HG02981 (cell line): Measurements from ENCODE around the gene CCDC120.

Experiments
- ATAC-seq: cut with Tn5 transposase; IDR thresholded peaks from one replicate; pipeline ENCODE4 v1.9.1; 2021; ENCODE audit warnings: mild to moderate bottlenecking, moderate library complexity; ENCODE audit not compliant: unreplicated experiment

Gene CCDC120

DNA sequence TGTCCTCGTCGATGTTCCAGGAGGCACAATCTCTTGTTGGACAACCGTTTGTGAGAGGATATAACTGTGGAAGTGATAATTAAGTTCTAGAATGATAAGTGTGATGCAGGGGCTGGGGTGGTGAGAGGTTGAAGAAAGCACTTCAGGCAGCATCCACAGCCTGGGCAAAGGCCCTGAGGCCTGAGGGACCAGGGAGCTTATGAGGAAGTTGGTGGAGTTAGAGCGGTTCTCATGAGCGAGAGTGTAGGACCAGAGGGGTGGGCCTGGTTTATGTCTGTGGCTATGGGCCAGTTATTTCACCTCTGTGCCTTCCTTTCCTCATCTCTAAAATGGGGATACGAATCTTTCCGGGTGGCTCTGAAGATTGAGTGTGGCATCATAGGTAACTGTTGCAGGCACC lies 2.7 kb downstream of the CCDC120 start:
- ATAC-seq: no peak

DNA sequence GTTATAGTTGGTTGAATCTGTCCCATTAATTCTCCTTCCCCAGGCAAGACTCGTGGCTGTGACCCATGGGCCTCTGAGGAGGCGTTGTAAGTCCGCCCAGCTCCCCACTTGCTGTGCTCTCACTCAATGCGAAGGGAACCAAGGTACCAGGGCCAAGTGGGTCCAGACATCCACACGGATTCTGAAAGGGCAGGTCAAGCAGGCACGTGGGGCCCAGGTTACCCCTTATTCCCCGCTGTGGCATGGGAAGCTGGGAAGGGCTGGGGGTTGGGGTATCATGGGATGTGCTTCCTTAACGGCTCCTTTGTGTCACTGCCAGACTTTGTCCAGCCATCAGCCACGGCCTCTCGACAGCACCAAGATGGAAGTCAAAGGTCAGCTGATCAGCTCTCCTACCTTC lies 3.1 kb downstream of the CCDC120 start:
- no peak for ATAC-seq

GRCh38 chrX:49063715-49064114 lies 4.9 kb downstream of the CCDC120 start:
- ATAC-seq: no peak

GRCh38 chrX:49064303-49064702 lies 5.5 kb downstream of the CCDC120 start:
- no peak for ATAC-seq

DNA sequence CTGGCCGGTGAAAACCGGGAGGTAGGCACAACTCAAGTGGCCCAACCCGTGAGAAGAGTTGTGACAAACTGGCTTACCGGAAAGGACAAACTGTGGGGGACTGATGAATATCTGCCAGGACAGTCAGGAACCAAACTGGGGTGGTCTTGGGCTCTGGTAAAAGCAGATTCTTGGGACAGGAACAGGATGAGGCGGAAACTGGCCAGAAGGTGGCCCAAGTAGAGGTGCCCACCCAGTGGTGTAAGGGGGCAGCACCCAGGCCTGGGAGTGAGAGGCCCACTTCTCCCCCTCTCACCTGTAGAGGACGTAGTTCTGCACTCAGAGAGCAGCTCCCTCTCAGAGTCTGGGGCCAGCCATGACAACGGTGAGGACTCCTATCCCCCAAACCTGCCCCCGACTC lies 5.9 kb downstream of the CCDC120 start:
- ATAC-seq: no peak

DNA sequence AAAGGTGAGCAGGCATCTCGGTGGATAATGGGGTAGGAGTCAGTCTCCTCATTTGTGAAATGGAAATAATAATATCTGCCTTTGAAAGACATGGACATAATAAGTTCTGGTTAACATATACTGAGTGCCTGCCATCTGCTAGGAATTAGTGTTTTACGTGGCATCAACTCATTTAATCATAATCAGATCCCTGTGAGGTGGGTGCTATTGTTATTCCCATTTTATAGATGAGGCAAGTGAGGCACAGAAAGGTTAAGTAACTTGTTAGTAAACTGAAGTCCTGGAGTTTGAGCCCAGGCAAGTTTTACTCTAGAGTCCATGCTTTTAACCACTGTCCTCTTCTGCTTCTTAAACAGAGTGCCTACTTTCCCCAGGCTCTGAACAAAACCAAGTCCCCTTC lies 7.5 kb downstream of the CCDC120 start:
- ATAC-seq: no peak

DNA sequence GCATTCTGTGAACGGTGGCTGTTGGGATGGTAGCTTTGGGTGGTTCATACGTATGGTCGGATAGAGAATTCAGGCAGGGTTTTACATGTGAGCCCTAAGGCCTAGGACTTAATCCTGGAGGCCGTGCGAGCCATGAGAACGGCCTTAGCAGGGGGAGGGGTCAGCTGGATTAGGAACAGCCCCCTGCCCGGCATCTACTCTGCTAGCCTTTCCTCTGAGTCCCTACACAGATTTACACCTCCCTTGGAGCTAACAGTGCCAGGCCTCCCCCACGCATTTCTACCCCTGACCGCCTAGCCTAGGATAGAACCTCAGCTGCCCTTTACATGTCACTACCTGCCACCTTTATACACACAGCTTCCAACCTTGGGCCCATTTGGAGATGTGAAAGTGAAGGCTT lies 7.9 kb downstream of the CCDC120 start:
- ATAC-seq: no peak

DNA sequence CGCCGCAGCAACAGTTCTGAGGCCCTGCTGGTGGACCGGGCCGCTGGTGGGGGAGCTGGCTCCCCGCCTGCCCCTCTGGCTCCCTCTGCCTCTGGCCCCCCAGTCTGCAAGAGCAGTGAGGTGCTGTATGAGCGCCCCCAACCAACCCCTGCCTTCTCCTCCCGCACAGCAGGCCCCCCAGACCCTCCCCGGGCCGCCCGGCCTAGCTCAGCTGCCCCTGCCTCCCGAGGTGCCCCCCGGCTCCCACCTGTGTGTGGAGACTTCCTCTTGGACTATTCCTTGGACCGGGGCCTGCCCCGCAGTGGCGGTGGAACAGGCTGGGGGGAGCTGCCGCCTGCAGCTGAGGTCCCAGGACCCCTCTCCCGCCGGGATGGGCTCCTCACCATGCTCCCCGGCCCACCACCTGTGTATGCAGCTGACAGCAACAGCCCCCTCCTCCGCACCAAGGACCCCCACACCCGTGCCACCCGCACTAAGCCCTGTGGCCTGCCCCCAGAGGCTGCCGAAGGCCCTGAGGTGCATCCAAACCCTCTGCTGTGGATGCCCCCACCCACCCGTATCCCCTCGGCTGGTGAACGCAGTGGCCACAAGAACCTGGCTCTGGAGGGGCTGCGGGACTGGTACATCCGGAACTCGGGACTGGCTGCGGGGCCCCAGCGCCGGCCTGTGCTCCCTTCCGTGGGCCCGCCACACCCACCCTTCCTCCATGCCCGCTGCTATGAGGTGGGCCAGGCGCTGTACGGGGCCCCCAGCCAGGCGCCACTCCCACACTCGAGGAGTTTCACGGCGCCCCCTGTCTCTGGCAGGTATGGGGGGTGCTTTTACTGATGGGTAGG lies 8.7 kb downstream of the CCDC120 start:
- no peak for ATAC-seq

DNA sequence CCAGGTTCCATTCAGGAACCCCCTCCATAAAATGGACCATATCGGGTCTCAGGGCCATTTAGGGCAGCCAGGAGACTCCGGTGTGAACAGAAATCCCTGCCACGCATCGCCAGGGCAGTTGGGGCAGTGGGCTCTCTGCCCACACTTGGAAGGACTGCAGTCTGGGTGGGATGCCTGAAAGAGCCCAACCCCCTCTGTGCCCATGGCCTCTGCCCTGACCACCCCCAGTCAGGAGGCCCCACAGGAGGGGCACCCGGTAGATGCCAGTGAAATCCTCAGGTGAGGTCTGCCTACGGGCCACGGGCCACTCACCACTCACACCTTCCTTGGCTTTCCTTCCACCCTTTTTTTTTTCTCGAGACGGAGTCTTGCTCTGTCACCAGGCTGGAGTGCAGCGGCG lies 10.2 kb downstream of the CCDC120 start:
- ATAC-seq: no peak

DNA sequence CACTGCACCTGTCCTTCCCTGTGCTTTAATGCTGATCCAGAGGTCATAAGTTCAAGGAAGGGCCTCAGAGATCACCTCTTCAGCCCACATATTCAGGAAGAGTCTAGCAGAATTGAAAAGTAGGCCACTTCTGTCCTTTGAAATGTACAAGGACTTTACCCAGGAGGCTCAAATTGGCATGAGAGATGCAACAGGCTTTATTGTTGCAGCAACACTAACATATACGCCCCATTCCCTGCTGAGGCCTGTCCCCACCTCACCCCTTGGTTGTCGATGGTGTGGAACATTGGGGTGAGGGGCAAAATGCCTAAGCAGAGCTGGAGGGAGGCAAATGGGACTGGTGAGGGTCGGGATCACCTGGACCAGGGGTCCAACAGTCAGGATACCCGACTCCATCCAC lies 12.2 kb downstream of the CCDC120 start:
- no peak for ATAC-seq

DNA sequence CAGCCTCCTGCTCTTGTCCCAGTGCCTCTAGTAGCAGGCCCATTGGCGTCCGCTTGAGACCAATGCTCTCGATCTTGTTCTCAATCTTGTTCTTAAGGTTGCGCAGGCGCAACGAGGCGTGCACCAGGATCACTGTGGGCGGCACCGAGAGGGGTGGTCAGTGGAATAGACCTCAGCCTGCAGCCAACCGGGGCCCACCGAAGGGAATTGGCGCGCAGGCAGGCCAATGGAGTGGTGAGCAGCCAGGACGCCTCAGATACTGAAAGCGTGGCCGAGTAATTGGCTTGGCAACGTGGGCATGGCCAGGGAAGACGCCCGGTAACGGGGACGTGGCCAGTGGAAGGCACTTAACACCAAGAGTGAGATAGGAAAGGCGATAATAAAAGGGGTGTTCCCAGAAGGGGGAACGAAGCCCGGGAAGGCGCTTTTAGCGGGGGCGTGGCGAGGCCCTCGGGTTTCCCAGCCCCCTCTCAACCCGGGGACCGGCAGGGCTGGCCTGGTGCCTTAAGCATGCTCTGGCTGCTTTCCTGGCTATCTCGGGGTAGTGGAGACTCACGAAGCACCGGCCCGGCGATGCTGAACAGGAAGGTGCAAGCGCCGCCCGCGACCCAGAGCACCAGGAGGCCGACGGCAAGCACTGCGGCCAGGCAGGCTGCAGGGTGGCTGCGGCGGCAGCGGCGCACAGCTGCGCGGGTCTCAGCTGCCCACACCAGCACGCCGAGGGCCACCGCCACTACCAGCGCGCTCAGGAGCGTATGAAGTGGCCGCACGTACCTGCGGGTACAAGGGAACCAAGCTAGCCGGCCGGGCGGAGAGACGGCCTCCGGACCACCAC lies 13.3 kb downstream of the CCDC120 start:
- ATAC-seq: no peak

DNA sequence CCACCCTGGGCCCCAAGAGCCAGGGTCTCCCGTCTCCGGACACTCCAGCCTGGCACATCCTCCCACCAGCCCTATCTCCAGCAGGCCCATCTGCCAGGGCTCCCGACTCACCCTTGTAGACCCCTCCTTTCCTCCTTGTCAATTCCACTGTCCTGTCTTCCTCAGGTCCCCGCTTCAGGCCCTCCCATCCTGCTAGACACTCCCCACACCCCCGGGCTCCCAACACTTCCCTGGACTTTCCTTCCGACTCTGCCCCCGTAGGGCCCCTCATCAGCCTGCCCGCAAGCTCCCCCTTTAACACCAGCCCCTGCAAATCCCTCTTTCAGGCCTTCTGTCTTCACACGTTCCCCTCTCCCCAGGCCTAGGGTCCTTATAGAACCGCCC lies 13.9 kb downstream of the CCDC120 start:
- ATAC-seq: no peak

DNA sequence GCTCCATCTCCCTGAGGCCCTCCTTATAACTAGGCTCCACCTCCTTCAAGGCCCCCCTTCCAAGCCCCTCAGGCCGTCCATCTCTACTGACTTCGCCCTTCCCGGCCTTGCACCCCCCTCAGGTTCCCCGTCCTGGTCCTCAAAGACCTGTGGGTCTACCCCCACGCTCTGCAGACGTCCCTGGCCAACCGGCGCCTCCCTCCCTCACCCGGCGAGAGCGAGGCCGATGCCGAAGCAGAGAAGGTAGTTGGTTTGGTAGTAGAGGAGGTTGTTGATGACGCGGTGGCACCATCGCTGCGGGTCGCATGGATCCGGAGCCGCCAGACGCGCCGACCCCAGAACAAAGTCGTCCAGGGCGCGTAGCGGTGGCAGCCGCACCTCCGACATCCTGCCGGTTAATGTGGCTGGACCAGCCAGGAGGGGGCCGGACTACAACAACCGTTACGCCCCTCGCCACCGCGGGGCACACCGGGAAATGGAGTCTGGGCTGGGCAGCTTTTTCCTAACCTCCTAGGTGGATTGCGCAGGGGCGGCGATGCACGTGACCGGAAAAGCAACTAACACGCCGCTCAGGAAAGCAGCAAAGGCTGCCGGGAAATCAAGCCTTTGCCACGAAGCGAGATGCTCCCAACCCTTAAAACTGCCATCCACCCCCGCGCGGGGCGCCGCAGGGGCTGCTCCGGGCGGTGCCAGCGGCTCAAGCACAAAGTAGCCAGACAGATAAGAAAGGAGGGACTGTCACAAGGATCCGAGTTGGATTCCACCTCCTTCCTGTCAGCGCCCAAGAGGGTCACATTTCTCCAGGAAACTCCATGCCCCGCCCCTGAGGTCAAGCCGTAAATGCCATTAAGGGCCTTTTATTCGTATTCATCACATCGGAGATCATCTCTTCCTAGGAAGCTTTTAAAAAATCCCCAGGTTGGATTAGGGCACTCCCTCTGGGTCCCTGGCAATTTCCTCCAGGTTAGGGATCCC lies 15.1 kb downstream of the CCDC120 start, which contains the start of gene PRAF2:
PRAF2 (minus strand) TSS at position 402 of the 975 bp plus-strand sequence; CDS start at position 387, 15 bp downstream.
- peak; percentile 92 for ATAC-seq

DNA sequence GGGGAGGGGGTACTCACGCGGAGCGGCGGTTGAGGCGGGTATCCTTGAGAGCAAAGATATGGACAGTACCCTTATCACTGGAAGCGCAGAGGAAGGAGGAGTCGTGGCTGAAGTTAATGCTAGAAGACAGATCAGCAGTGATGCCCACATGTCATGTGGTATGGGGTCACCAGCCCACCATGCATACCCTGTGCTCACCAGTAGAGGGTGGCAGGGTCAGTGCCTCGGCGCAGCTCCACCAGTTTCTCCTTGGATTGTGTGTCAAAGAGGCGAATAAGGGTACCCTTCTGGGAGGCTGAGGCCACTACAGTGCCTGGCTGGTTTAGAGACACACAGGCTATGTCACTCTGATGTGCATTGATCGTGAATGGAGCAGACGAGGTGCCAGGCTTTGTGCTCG lies 16.5 kb downstream of the CCDC120 start:
- no peak for ATAC-seq

DNA sequence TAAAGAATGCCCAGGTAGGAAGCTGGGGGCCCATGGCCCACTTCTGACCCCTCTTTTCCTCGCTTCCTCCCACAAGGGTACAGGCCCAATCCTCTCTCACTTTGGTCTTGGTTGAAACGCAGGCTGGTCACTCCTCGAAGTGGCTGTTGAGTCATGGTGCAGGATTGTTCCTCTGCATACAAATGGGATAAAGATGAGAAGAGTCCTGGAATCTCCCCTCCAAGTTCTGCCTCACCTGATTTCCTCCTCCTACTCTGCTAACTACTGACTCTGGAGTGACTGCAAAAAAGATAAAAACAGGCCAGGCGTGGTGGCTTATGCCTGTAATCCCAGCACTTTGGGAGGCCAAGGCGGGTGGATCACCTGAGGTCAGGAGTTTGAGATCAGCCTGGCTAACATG lies 19.1 kb downstream of the CCDC120 start:
- ATAC-seq: no peak

GRCh38 chrX:49079489-49080428 lies 21.0 kb downstream of the CCDC120 start, which contains the start of gene WDR45:
TSS of gene WDR45 (minus strand) at chrX:49079887. CDS start at chrX:49078095, 1,792 bp downstream.
- ATAC-seq: peak; percentile 71

DNA sequence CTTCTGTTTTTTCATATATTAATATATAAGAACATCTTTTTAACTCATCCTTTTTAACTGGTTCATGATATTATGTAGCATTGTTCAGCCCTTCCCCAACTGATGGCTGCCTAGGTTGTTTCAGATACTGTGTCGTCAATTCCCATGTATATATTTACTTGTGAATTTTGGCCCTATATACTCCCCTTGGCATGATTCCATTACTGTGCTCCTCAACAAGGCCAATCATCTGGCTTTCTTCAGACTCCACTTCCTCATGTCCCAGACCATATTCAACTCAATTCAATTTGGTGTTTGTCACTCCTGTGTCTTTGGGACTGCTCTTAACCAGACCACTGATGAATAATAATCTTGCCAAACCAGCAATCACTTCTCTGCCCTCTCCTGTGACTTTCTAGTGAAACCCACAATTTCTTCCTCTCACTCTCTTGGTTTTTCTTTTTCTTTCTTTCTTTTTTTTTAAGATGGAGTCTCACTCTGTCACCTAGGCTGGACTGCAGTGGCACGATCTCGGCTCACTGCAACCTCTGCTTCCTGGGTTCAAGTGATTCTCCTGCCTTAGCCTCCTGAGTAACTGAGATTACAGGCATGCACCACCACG lies 23.6 kb downstream of the CCDC120 start:
- no peak for ATAC-seq

DNA sequence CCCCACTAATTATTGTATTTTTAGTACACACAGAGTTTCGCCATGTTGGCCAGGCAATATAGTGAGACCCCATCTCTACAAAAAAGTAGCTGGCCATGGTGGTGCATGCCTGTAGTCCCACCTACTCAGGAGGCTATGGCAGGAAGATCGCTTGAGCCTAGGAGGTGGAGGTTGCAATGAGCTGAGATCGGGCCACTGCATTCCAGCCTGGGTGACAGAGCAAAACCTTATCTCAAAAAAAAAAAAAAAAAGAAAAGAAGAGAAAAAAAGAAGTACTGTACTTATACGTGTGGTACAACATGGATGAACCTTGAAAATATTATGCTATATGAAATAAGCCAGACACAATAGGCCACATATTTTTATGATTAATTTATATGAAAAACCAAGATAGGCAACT lies 30.8 kb downstream of the CCDC120 start:
- no peak for ATAC-seq

GRCh38 chrX:49096419-49096818 lies 37.6 kb downstream of the CCDC120 start:
- no peak for ATAC-seq
